GM23338 (cell line): ENCODE results near the gene HES4. TPM values are rescaled to one million over a fixed set of nuclear protein-coding genes. Genes with fewer than 3 reads are reported as not detected.
A peak's percentile ranks its signal among the peaks of the same experiment; 100 is the strongest.

ENCODE experiments used
- ATAC-seq: fragments of 200-7000 bp; cut with Tn5 transposase; 3 replicates; pipeline ENCODE4 v1.9.1; 2020
- DNase-seq: peaks from one replicate; pipeline ENCODE4 v3.0.0-alpha.2; 2015; ENCODE audit warnings: low spot score
- H2AFZ ChIP-seq: fragments of 200-600 bp; sonication (generic); 2 replicates; pipeline ENCODE4 v1.8.0; 2016; ENCODE audit warnings: antibody characterized with exemption, mild to moderate bottlenecking, moderate library complexity
- H3F3A ChIP-seq: fragments of 200-600 bp; sonication (generic); replicated peaks from 2 replicates; pipeline ENCODE4 v1.8.0; 2017; ENCODE audit warnings: antibody characterized with exemption, mixed run types, low read depth
- H3K27ac ChIP-seq: fragments of 200-600 bp; sonication (generic); 2 replicates; pipeline ENCODE4 v1.6.1; 2016; ENCODE audit warnings: low read depth
- H3K27me3 ChIP-seq: fragments of 200-600 bp; sonication (generic); 2 replicates; pipeline ENCODE4 v1.8.0; 2016; ENCODE audit warnings: mild to moderate bottlenecking, mixed run types, moderate library complexity; ENCODE audit not compliant: insufficient read depth
- H3K36me3 ChIP-seq: fragments of 200-600 bp; sonication (generic); 2 replicates; pipeline ENCODE4 v1.8.0; 2016; ENCODE audit warnings: mild to moderate bottlenecking; ENCODE audit not compliant: insufficient read depth
- H3K4me1 ChIP-seq: fragments of 200-600 bp; sonication (generic); 2 replicates; pipeline ENCODE4 v1.8.0; 2016; ENCODE audit warnings: mild to moderate bottlenecking, moderate library complexity; ENCODE audit not compliant: insufficient read depth
- H3K4me2 ChIP-seq: fragments of 200-600 bp; sonication (generic); 2 replicates; pipeline ENCODE4 v1.7.1; 2017; ENCODE audit warnings: mixed run types
- H3K4me3 ChIP-seq: fragments of 200-600 bp; sonication (generic); 2 replicates; pipeline ENCODE4 v1.6.1; 2016; ENCODE audit warnings: mixed run types
- H3K79me2 ChIP-seq: fragments of 200-600 bp; sonication (generic); replicated peaks from 2 replicates; pipeline ENCODE4 v1.8.0; 2017; ENCODE audit warnings: mild to moderate bottlenecking; ENCODE audit not compliant: insufficient read depth
- H3K9me2 ChIP-seq: fragments of 200-600 bp; sonication (generic); 2 replicates; pipeline ENCODE4 v1.8.0; 2017; ENCODE audit not compliant: insufficient read depth
- H4K20me1 ChIP-seq: fragments of 200-600 bp; sonication (generic); replicated peaks from 2 replicates; pipeline ENCODE4 v1.8.0; 2017; ENCODE audit warnings: mild to moderate bottlenecking; ENCODE audit not compliant: insufficient read depth
- H3K27ac Mint-ChIP-seq: 2 replicates; pipeline ENCODE4 v1.8.0; 2020; ENCODE audit warnings: inconsistent platforms, mild to moderate bottlenecking, moderate library complexity, mixed read lengths
- H3K27me3 Mint-ChIP-seq: 3 replicates; pipeline ENCODE4 v1.8.0; 2022; ENCODE audit warnings: low read depth, mild to moderate bottlenecking, moderate library complexity, mixed read lengths, inconsistent platforms; ENCODE audit not compliant: insufficient read depth, poor library complexity
- H3K36me3 Mint-ChIP-seq: 3 replicates; pipeline ENCODE4 v1.8.0; 2021; ENCODE audit warnings: low read depth, mild to moderate bottlenecking, inconsistent platforms, moderate library complexity, mixed read lengths
- H3K4me1 Mint-ChIP-seq: 3 replicates; pipeline ENCODE4 v1.8.0; 2020; ENCODE audit warnings: mild to moderate bottlenecking, inconsistent platforms, mixed read lengths
- H3K4me3 Mint-ChIP-seq: 3 replicates; pipeline ENCODE4 v1.8.0; 2021; ENCODE audit warnings: moderate library complexity, mild to moderate bottlenecking, inconsistent platforms, mixed read lengths
- H3K9me3 Mint-ChIP-seq: 3 replicates; pipeline ENCODE4 v1.8.0; 2020; ENCODE audit warnings: moderate library complexity, mild to moderate bottlenecking, inconsistent platforms, mixed read lengths
- CTCF ChIP-seq, 2 experiments: fragments of 200-600 bp in 1 of 2; sonication (generic) in 1 of 2; conservative IDR thresholded peaks; 2 replicates each; pipeline versions ENCODE4 v1.5.1 to v1.6.1; 2016 to 2017; ENCODE audit warnings: antibody characterized with exemption in 2 of 2, low read depth in 2 of 2, mild to moderate bottlenecking in 2 of 2, moderate library complexity in 1 of 2
- EZH2 ChIP-seq: fragments of 200-600 bp; sonication (generic); IDR thresholded peaks from one replicate; pipeline ENCODE4 v1.8.0; 2017; ENCODE audit warnings: antibody characterized with exemption, mild to moderate bottlenecking, low read depth; ENCODE audit not compliant: unreplicated experiment
- JUNB ChIP-seq: IDR thresholded peaks from one replicate; pipeline ENCODE4 v1.6.1; 2016; ENCODE audit warnings: antibody characterized with exemption; ENCODE audit not compliant: unreplicated experiment
- NANOG ChIP-seq: IDR thresholded peaks from 2 replicates; pipeline ENCODE4 v1.6.1; 2016; ENCODE audit warnings: antibody characterized with exemption, borderline replicate concordance
- POLR2AphosphoS5 ChIP-seq: IDR thresholded peaks from 2 replicates; pipeline ENCODE4 v1.6.1; 2016; ENCODE audit warnings: antibody characterized with exemption, low read depth
- REST ChIP-seq: IDR thresholded peaks from one replicate; pipeline ENCODE4 v1.6.1; 2018; ENCODE audit warnings: antibody characterized with exemption; ENCODE audit not compliant: unreplicated experiment
- STAT1 ChIP-seq: IDR thresholded peaks from one replicate; pipeline ENCODE4 v1.6.1; 2016; ENCODE audit warnings: antibody characterized with exemption; ENCODE audit not compliant: unreplicated experiment
- ZNF114 ChIP-seq: fragments of 250-450 bp; sonication (Bioruptor Pico); IDR thresholded peaks from 2 replicates; pipeline ENCODE4 v1.5.0; 2020; ENCODE audit warnings: mild to moderate bottlenecking, moderate library complexity
- ZNF331 ChIP-seq: fragments of 250-450 bp; sonication (Bioruptor Pico); IDR thresholded peaks from 2 replicates; pipeline ENCODE4 v1.5.0; 2020; ENCODE audit warnings: low read depth, mild to moderate bottlenecking, moderate library complexity
- polyA plus RNA-seq: library from polyadenylated mRNA; unstranded; fragments of >200 nt; fragmentation: Nextera tagmentation; extraction: Ambion mirVana; gene quantifications from 2 replicates; pipeline ENCODE4 v1.2.1, GENCODE V29; 2016
- total RNA-seq: library from RNA; depleted of rRNA; stranded (reverse); fragments of >200 nt; shearing (Covaris generic); gene quantifications from 2 replicates; pipeline ENCODE4 v1.2.3, GENCODE V29; 2014
- TF ChIP-seq, protein P1 (sequence below): IDR thresholded peaks from 2 replicates; pipeline ENCODE4 v1.6.1; 2016; ENCODE audit warnings: antibody characterized with exemption

HES4 gene
- total and polyA plus RNA-seq, 2 experiments from 2014 or later, result 2.3 to 6.7 TPM

GRCh38 chr1:1027791-1028190 is 27.9 kb upstream of the HES4 start:
- H3K9me2 ChIP-seq, result no peaks in the 10 kb centered on the region
- TF ChIP-seq STAT1 (no peak), NANOG (no peak), EZH2 (no peak)
- H4K20me1 ChIP-seq, result peaks cover 7% of the 10 kb centered on the region; the same call in 1 of the 2 replicates
- H3K27me3 Mint-ChIP-seq, result peaks cover 16% of the 10 kb centered on the region
- peaks cover 10% of the 10 kb centered on the region for H3K36me3 Mint-ChIP-seq
- H2AFZ ChIP-seq, result no peak overlapping the region
- H3F3A ChIP-seq, result no peaks in the 10 kb centered on the region
- DNase-seq (no peak), ATAC-seq (no peak)
- H3K27ac ChIP-seq, result no peak overlapping the region
- H3K4me1 Mint-ChIP-seq, result peaks cover 25% of the 10 kb centered on the region
- H3K4me3 ChIP-seq, result no peak overlapping the region
- no peaks in the 10 kb centered on the region for H3K9me3 Mint-ChIP-seq
- H3K4me1 ChIP-seq, result peaks cover 32% of the 10 kb centered on the region
- no peaks in the 10 kb centered on the region for H3K79me2 ChIP-seq
- H3K4me3 Mint-ChIP-seq, result no peak overlapping the region
- no peak overlapping the region for H3K27ac Mint-ChIP-seq
- H3K36me3 ChIP-seq, result no peaks in the 10 kb centered on the region
- no peak overlapping the region for H3K4me2 ChIP-seq
- H3K27me3 ChIP-seq, result no peaks in the 10 kb centered on the region

- DNase-seq (no peak), ATAC-seq (no peak)
- Histone ChIP-seq H3K4me1 (peaks cover 41% of the 10 kb centered on the region), H3F3A (no peaks in the 10 kb centered on the region), H3K4me3 (no peak overlapping the region), H3K79me2 (no peaks in the 10 kb centered on the region), H3K36me3 (no peaks in the 10 kb centered on the region), H4K20me1 (peaks cover under 1% of the 10 kb centered on the region; the same call in 1 of the 2 replicates), H3K27me3 (no peaks in the 10 kb centered on the region), H3K9me2 (no peaks in the 10 kb centered on the region), H2AFZ (no peak overlapping the region), H3K4me2 (no peak overlapping the region; the same call in 1 of the 2 replicates), H3K27ac (no peak overlapping the region)
- TF ChIP-seq JUNB (no peak), POLR2AphosphoS5 (no peak)
- Mint-ChIP-seq H3K4me1 (peaks cover 29% of the 10 kb centered on the region), H3K9me3 (no peaks in the 10 kb centered on the region), H3K27me3 (peaks cover 17% of the 10 kb centered on the region), H3K4me3 (no peak overlapping the region), H3K36me3 (peaks cover 20% of the 10 kb centered on the region), H3K27ac (no peak overlapping the region)
These were observed 26.9 kb upstream of the HES4 start for GRCh38 chr1:1026599-1027413.

DNA sequence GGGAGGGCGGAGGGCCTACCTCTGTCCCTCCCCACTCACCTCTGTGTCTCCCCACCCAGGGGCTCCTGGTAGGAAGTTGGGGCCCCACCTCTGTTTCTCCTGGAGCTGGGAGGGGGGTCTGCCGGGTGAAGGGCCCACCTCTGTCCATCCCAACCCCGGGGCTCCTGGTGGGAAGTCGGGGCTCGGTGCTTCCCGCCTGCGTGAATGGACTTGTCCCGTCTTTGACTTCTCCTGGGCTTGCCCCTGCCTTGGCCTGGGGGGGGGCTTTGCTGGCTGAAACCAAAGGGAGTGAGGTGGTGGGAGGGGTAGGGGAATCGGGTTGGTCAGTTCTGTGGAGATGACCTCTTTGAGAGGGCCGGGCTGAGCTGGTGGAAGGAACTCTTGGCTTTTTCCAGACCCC is 25.8 kb upstream of the HES4 start:
- H3F3A ChIP-seq, result no peaks in the 10 kb centered on the region
- no peaks in the 10 kb centered on the region for H3K36me3 ChIP-seq
- no peak overlapping the region for H2AFZ ChIP-seq
- no peak overlapping the region for H3K27ac ChIP-seq
- Mint-ChIP-seq H3K36me3 (peaks cover 20% of the 10 kb centered on the region), H3K4me1 (peaks cover 34% of the 10 kb centered on the region), H3K9me3 (no peaks in the 10 kb centered on the region), H3K4me3 (peak overlapping the region; percentile 23; the same call in 1 of the 3 replicates), H3K27ac (peak overlapping the region; percentile 72; the same call in 1 of the 2 replicates), H3K27me3 (peaks cover 14% of the 10 kb centered on the region)
- peaks cover 47% of the 10 kb centered on the region for H3K4me1 ChIP-seq
- 0 out of 2 replicates have a peak, but pooled peaks cover 5% of the 10 kb centered on the region for H3K79me2 ChIP-seq
- H3K4me2 ChIP-seq, result peak overlapping the region; percentile 43; the same call in 1 of the 2 replicates
- no peak for ATAC-seq
- DNase-seq, result no peak
- no peaks in the 10 kb centered on the region; the same call in 1 of the 2 replicates for H3K27me3 ChIP-seq
- peaks cover 4% of the 10 kb centered on the region; the same call in 1 of the 2 replicates for H4K20me1 ChIP-seq
- no peaks in the 10 kb centered on the region for H3K9me2 ChIP-seq
- H3K4me3 ChIP-seq, result no peak overlapping the region
- TF ChIP-seq EZH2 (no peak), POLR2AphosphoS5 (no peak), ZNF331 (no peak), ZNF114 (CRISPR knock-in tag) (no peak), CTCF (conservative IDR thresholded peaks at IDR 0.05; ENCODE audit: low read depth in 2 of 2) (no peak), STAT1 (no peak), NANOG (no peak), REST (no peak), JUNB (no peak)
- TF ChIP-seq, protein P1, sequence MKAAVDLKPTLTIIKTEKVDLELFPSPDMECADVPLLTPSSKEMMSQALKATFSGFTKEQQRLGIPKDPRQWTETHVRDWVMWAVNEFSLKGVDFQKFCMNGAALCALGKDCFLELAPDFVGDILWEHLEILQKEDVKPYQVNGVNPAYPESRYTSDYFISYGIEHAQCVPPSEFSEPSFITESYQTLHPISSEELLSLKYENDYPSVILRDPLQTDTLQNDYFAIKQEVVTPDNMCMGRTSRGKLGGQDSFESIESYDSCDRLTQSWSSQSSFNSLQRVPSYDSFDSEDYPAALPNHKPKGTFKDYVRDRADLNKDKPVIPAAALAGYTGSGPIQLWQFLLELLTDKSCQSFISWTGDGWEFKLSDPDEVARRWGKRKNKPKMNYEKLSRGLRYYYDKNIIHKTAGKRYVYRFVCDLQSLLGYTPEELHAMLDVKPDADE, result no peak
